ENCODE data around the gene ZC2HC1C. TPM values are rescaled to one million over a fixed set of nuclear protein-coding genes. Genes with fewer than 3 reads are reported as not detected.

The ZC2HC1C gene
- total and polyA plus RNA-seq, 9 of the 15 experiments (the other 6 are each of a cell fraction or from before 2014, with no cell fraction given) = 6.3 to 9.2 (median 7.7) TPM

GRCh38 chr14:75126679-75127473 lies 57.4 kb downstream of the ZC2HC1C start, which contains the start of gene NEK9 (continued):
- 0 out of 4 replicates have a peak, but pooled peaks of 1 of the 2 experiments have one; percentile 18 for TF ChIP-seq BCLAF1 (IDR thresholded peaks at IDR 0.05; ENCODE audit: borderline replicate concordance in 1 of 2, control insufficient read depth in 1 of 2, low read depth in 2 of 2, low read length in 1 of 2)
- TF ChIP-seq TCF7L2 (IDR thresholded peaks at IDR 0.05; ENCODE audit: low read depth, low read length) = no peak
- TF ChIP-seq IRF2 (CRISPR knock-in tag; IDR thresholded peaks at IDR 0.05) = no peak
- peak in 2 of 3 experiments; percentile 70 to 93; a peak in 4 of 6 replicates for TF ChIP-seq ZBTB11 (CRISPR knock-in tag; IDR thresholded peaks at IDR 0.05)
- TF ChIP-seq GTF2B (IDR thresholded peaks at IDR 0.05; ENCODE audit: extremely low read depth, insufficient read length) = no peak
- TF ChIP-seq SMAD4 (CRISPR knock-in tag; conservative IDR thresholded peaks at IDR 0.05) = 0 out of 2 replicates have a peak, but pooled peaks have one; percentile 50
- TF ChIP-seq PHF20 (IDR thresholded peaks at IDR 0.05; ENCODE audit: partially characterized antibody) = peak; percentile 92
- no peak for TF ChIP-seq MEF2D (tag; conservative IDR thresholded peaks at IDR 0.05; ENCODE audit: low read depth)
- TF ChIP-seq ETV6 (IDR thresholded peaks at IDR 0.05; ENCODE audit: borderline replicate concordance in 1 of 2, low read depth in 2 of 2, low read length in 1 of 2) = 0 out of 4 replicates have a peak, but pooled peaks of 1 of the 2 experiments have one; percentile 22
- TF ChIP-seq ETV6 (CRISPR knock-in tag; IDR thresholded peaks at IDR 0.05; ENCODE audit: borderline replicate concordance) = no peak
- no peak for TF ChIP-seq TSC22D4 (tag; IDR thresholded peaks at IDR 0.05)
- 0 out of 4 replicates have a peak, but pooled peaks of 1 of the 2 experiments have one; percentile 21 for TF ChIP-seq FOXA3 (CRISPR knock-in tag; conservative IDR thresholded peaks at IDR 0.05 in 1 of 2, IDR thresholded peaks at IDR 0.05 in 1 of 2)
- no peak for TF ChIP-seq MED1 (CRISPR knock-in tag; IDR thresholded peaks at IDR 0.05; ENCODE audit: borderline replicate concordance)
- TF ChIP-seq NFRKB (IDR thresholded peaks at IDR 0.05; ENCODE audit: low read depth) = peak; percentile 91; the same call in 1 of the 2 replicates
- TF ChIP-seq GTF2E2 (tag; IDR thresholded peaks at IDR 0.05) = peak; percentile 58; the same call in 1 of the 2 replicates
- peak; percentile 32; the same call in 1 of the 2 replicates for TF ChIP-seq SP1 (CRISPR knock-in tag; IDR thresholded peaks at IDR 0.05)
- TF ChIP-seq ELF1 (tag; IDR thresholded peaks at IDR 0.05) = peak; percentile 71

All from K562 (cell line).